SHP77 (cell line): ENCODE results near the gene PDE4C.
A peak's percentile ranks its signal among the peaks of the same experiment; 100 is the strongest.
"Not testable (repeated sequence)": the region's sequence is repeated elsewhere in the genome, so short reads cannot be mapped to it uniquely, and the experiment has no call there.

ENCODE experiments used
- DNase-seq, 2 experiments: peaks; one replicate each; lab custom pipeline; 2025; lab: John Stamatoyannopoulos, UW

Gene PDE4C

GRCh38 chr19:18223860-18224524 lies 2.2 kb downstream of the PDE4C start:
- peak in 1 of 2 experiments; percentile 56 for DNase-seq

- DNase-seq: no peak
Measured at GRCh38 chr19:18221815-18222725, 4.2 kb downstream of the PDE4C start.

- no peak for DNase-seq
Measured at GRCh38 chr19:18220632-18221275, 5.5 kb downstream of the PDE4C start.

- no peak for DNase-seq
Measured at GRCh38 chr19:18219911-18220631, 6.2 kb downstream of the PDE4C start.

GRCh38 chr19:18218600-18218999 lies 7.6 kb downstream of the PDE4C start:
- no peak for DNase-seq

- no peak for DNase-seq
Measured at GRCh38 chr19:18218159-18218558, 8.1 kb downstream of the PDE4C start.

- DNase-seq: no peak
Measured at GRCh38 chr19:18216789-18217188, 9.4 kb downstream of the PDE4C start.

GRCh38 chr19:18214779-18215433 lies 11.3 kb downstream of the PDE4C start:
- no peak for DNase-seq

- no peak for DNase-seq
Measured at GRCh38 chr19:18211683-18212082, 14.6 kb downstream of the PDE4C start.

GRCh38 chr19:18209912-18210311 lies 16.3 kb downstream of the PDE4C start:
- not testable (repeated sequence) for DNase-seq

GRCh38 chr19:18208098-18208951 lies 17.9 kb downstream of the PDE4C start:
- DNase-seq: peak; percentile 49

- DNase-seq: no peak
Measured at GRCh38 chr19:18206018-18206417, 20.2 kb downstream of the PDE4C start.

- DNase-seq: peak; percentile 57 to 86
Measured at GRCh38 chr19:18205200-18205892, 20.9 kb downstream of the PDE4C start.

GRCh38 chr19:18204394-18205199 lies 21.6 kb downstream of the PDE4C start:
- peak in 1 of 2 experiments; percentile 85 for DNase-seq

- DNase-seq: peak; percentile 99
Measured at GRCh38 chr19:18203863-18204393, 22.3 kb downstream of the PDE4C start, which contains the start of gene RAB3A. TSS of gene RAB3A (minus strand) at chr19:18204042. CDS start at chr19:18202740, 1,302 bp downstream.

- peak in 1 of 2 experiments; percentile 15 for DNase-seq
Measured at GRCh38 chr19:18203408-18203862, 22.8 kb downstream of the PDE4C start.

- no peak for DNase-seq
Measured at GRCh38 chr19:18202778-18203407, 23.3 kb downstream of the PDE4C start.

GRCh38 chr19:18202397-18202777 lies 23.9 kb downstream of the PDE4C start:
- no peak for DNase-seq
